ENCODE results near the gene ESRRB. TPM values are rescaled to one million over a fixed set of nuclear protein-coding genes. Genes with fewer than 3 reads are reported as not detected.

ESRRB gene
- total RNA-seq, 1 donor from 2014 or later, result not detected

- no peak for DNase-seq (ENCODE audit: extremely low spot score, unreplicated experiment)
- H3K4me3 Mint-ChIP-seq (ENCODE audit: unreplicated experiment), result peak overlapping the region; percentile 67
- H3K27ac Mint-ChIP-seq (ENCODE audit: unreplicated experiment), result no peak overlapping the region
- TF ChIP-seq, protein P1, sequence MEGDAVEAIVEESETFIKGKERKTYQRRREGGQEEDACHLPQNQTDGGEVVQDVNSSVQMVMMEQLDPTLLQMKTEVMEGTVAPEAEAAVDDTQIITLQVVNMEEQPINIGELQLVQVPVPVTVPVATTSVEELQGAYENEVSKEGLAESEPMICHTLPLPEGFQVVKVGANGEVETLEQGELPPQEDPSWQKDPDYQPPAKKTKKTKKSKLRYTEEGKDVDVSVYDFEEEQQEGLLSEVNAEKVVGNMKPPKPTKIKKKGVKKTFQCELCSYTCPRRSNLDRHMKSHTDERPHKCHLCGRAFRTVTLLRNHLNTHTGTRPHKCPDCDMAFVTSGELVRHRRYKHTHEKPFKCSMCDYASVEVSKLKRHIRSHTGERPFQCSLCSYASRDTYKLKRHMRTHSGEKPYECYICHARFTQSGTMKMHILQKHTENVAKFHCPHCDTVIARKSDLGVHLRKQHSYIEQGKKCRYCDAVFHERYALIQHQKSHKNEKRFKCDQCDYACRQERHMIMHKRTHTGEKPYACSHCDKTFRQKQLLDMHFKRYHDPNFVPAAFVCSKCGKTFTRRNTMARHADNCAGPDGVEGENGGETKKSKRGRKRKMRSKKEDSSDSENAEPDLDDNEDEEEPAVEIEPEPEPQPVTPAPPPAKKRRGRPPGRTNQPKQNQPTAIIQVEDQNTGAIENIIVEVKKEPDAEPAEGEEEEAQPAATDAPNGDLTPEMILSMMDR (IDR thresholded peaks at IDR 0.05), result peak; percentile 95
- H3K9me3 Mint-ChIP-seq (ENCODE audit: unreplicated experiment), result no peaks in the 10 kb centered on the region
- peaks cover 13% of the 10 kb centered on the region for H3K4me1 Mint-ChIP-seq (ENCODE audit: unreplicated experiment)
- peaks cover 13% of the 10 kb centered on the region for H3K27me3 Mint-ChIP-seq (ENCODE audit: unreplicated experiment)
- H3K36me3 Mint-ChIP-seq (ENCODE audit: unreplicated experiment), result no peaks in the 10 kb centered on the region
These were observed 23.2 kb upstream of the ESRRB start for GRCh38 chr14:76352639-76353281.

GRCh38 chr14:76354310-76354709, 21.6 kb upstream of the ESRRB start:
- Mint-ChIP-seq H3K36me3 (ENCODE audit: unreplicated experiment) (no peaks in the 10 kb centered on the region), H3K9me3 (ENCODE audit: unreplicated experiment) (no peaks in the 10 kb centered on the region), H3K27me3 (ENCODE audit: unreplicated experiment) (peaks cover 22% of the 10 kb centered on the region), H3K4me3 (ENCODE audit: unreplicated experiment) (no peak overlapping the region), H3K27ac (ENCODE audit: unreplicated experiment) (no peak overlapping the region), H3K4me1 (ENCODE audit: unreplicated experiment) (peaks cover 4% of the 10 kb centered on the region)
- TF ChIP-seq, protein P1 (IDR thresholded peaks at IDR 0.05), result no peak
- DNase-seq (ENCODE audit: extremely low spot score, unreplicated experiment), result no peak

DNA sequence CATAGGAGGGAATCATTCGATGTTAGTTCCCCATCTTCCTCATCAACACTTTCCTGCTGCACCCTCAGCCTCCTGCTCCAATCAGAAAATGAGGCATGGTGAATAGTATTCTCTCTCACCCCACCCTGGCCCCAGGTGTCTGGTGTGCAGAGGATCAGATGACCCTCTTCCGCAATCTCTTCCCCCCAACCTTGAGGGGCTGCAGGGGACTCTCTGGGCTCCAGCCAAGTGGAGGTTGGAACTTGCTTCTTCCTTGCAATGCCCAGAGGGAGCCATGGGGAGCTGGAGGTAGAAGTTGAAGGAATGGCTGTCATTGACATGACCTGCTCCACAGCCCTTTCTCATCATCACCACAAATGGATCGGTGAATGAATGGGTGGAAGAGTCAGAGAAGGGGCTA, 20.2 kb upstream of the ESRRB start:
- no peak overlapping the region for H3K4me3 Mint-ChIP-seq (ENCODE audit: unreplicated experiment)
- TF ChIP-seq, protein P1 (IDR thresholded peaks at IDR 0.05), result no peak
- peaks cover 4% of the 10 kb centered on the region for H3K4me1 Mint-ChIP-seq (ENCODE audit: unreplicated experiment)
- DNase-seq (ENCODE audit: extremely low spot score, unreplicated experiment), result no peak
- H3K36me3 Mint-ChIP-seq (ENCODE audit: unreplicated experiment), result no peaks in the 10 kb centered on the region
- H3K27ac Mint-ChIP-seq (ENCODE audit: unreplicated experiment), result no peak overlapping the region
- peaks cover 27% of the 10 kb centered on the region for H3K27me3 Mint-ChIP-seq (ENCODE audit: unreplicated experiment)
- no peaks in the 10 kb centered on the region for H3K9me3 Mint-ChIP-seq (ENCODE audit: unreplicated experiment)

GRCh38 chr14:76371066-76371465, 4.9 kb upstream of the ESRRB start:
- H3K36me3 Mint-ChIP-seq (ENCODE audit: unreplicated experiment), result no peaks in the 10 kb centered on the region
- DNase-seq (ENCODE audit: extremely low spot score, unreplicated experiment), result no peak
- H3K4me1 Mint-ChIP-seq (ENCODE audit: unreplicated experiment), result peaks cover 2% of the 10 kb centered on the region
- no peak overlapping the region for H3K4me3 Mint-ChIP-seq (ENCODE audit: unreplicated experiment)
- H3K27me3 Mint-ChIP-seq (ENCODE audit: unreplicated experiment), result peaks cover 42% of the 10 kb centered on the region
- TF ChIP-seq, protein P1 (IDR thresholded peaks at IDR 0.05), result no peak
- no peak overlapping the region for H3K27ac Mint-ChIP-seq (ENCODE audit: unreplicated experiment)
- H3K9me3 Mint-ChIP-seq (ENCODE audit: unreplicated experiment), result no peaks in the 10 kb centered on the region

- Mint-ChIP-seq H3K27me3 (ENCODE audit: unreplicated experiment) (peaks cover 57% of the 10 kb centered on the region), H3K4me1 (ENCODE audit: unreplicated experiment) (peaks cover 11% of the 10 kb centered on the region)
These were observed 2.5 kb upstream of the ESRRB start for GRCh38 chr14:76373456-76373855.

More at GRCh38 chr14:76373456-76373855, 2.5 kb upstream of the ESRRB start:
- Mint-ChIP-seq H3K27ac (ENCODE audit: unreplicated experiment) (no peak overlapping the region), H3K36me3 (ENCODE audit: unreplicated experiment) (no peaks in the 10 kb centered on the region), H3K4me3 (ENCODE audit: unreplicated experiment) (no peak overlapping the region), H3K9me3 (ENCODE audit: unreplicated experiment) (no peaks in the 10 kb centered on the region)
- no peak for DNase-seq (ENCODE audit: extremely low spot score, unreplicated experiment)
- TF ChIP-seq, protein P1 (IDR thresholded peaks at IDR 0.05), result no peak

Measured in osteocyte (in vitro differentiated cells).